CD4-positive, alpha-beta T cell treated with Interleukin-6 at 100 ng/mL for 8 hours (primary cell): ENCODE measurements around the gene GRIFIN.
A peak's percentile ranks its signal among the peaks of the same experiment; 100 is the strongest.

Experiments used
- DNase-seq: peaks from one replicate; pipeline ENCODE4 v3.0.0-alpha.2; 2020; ENCODE audit warnings: mixed read lengths, low spot score

GRIFIN gene

GRCh38 chr7:2476298-2476697 is at the start of gene GRIFIN:
TSS of gene GRIFIN (minus strand) at chr7:2476398. CDS start at chr7:2476383, 15 bp downstream.
- DNase-seq, result no peak

GRCh38 chr7:2524808-2525657 is 48.8 kb upstream of the GRIFIN start:
- no peak for DNase-seq

GRCh38 chr7:2523941-2524807 is 48.0 kb upstream of the GRIFIN start:
- DNase-seq, result no peak

- DNase-seq, result no peak
Measured at GRCh38 chr7:2523461-2523936, 47.3 kb upstream of the GRIFIN start.

- DNase-seq, result no peak
Measured at GRCh38 chr7:2522780-2523433, 46.7 kb upstream of the GRIFIN start.

GRCh38 chr7:2521952-2522591 is 45.9 kb upstream of the GRIFIN start:
- peak; percentile 74 for DNase-seq

GRCh38 chr7:2521341-2521745 is 45.1 kb upstream of the GRIFIN start:
- no peak for DNase-seq

- DNase-seq, result no peak
Measured at GRCh38 chr7:2520761-2521290, 44.6 kb upstream of the GRIFIN start.

GRCh38 chr7:2520131-2520760 is 44.0 kb upstream of the GRIFIN start:
- no peak for DNase-seq

- DNase-seq, result peak; percentile 88
Measured at GRCh38 chr7:2519119-2519930, 43.1 kb upstream of the GRIFIN start, which contains the start of gene LFNG. TSS of gene LFNG (plus strand) at chr7:2519774. CDS start at chr7:2519862, 88 bp downstream.

GRCh38 chr7:2518737-2519118 is 42.5 kb upstream of the GRIFIN start:
- no peak for DNase-seq

GRCh38 chr7:2517678-2518507 is 41.7 kb upstream of the GRIFIN start:
- no peak for DNase-seq

GRCh38 chr7:2517026-2517425 is 40.8 kb upstream of the GRIFIN start:
- DNase-seq, result no peak

- DNase-seq, result no peak
Measured at GRCh38 chr7:2516194-2516555, 40.0 kb upstream of the GRIFIN start.

GRCh38 chr7:2515424-2516193 is 39.4 kb upstream of the GRIFIN start:
- DNase-seq, result no peak

GRCh38 chr7:2514473-2515423 is 38.5 kb upstream of the GRIFIN start:
- no peak for DNase-seq

- DNase-seq, result no peak
Measured at GRCh38 chr7:2513702-2514101, 37.5 kb upstream of the GRIFIN start.
